D721Med (cell line): ENCODE data around the gene LRRIQ1.
"Not testable (repeated sequence)": the region's sequence is repeated elsewhere in the genome, so short reads cannot be mapped to it uniquely, and the experiment has no call there.

Experiments
- DNase-seq: peaks from one replicate; pipeline ENCODE4 v3.0.0; 2011; ENCODE audit warnings: low spot score; ENCODE audit not compliant: insufficient read length
- FAIRE-seq: peaks from 2 replicates; lab custom pipeline; 2011; peaks lifted over from hg19 to GRCh38; lab: Jason Lieb, UNC
- CTCF ChIP-seq: IDR thresholded peaks from 2 replicates; pipeline ENCODE4 v1.5.1; 2012; ENCODE audit warnings: mild to moderate bottlenecking, control low read depth; ENCODE audit not compliant: insufficient read depth; ENCODE audit errors: missing control alignments

Gene LRRIQ1

GRCh38 chr12:85186236-85186635 is 150.1 kb downstream of the LRRIQ1 start:
- DNase-seq: no peak
- no peak for TF ChIP-seq CTCF
- no peak for FAIRE-seq

DNA sequence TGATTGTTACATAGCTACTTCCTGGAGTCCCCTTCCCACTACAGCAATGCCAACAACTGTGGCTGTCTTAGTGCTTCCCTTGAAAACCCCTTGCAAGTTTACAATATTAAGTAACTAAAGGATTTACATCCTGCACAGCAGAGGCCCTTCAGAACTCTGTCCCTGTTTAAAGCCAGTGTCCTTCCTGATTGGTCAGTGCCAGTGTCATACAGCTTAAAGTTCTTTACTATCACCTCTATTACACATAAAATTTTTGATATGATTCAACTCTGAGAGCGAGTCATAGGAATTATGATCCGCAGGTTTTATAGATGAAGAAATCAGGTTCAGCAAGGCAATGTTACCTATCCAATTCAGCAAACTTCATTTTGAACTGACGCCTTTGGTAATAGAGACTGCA is 152.5 kb downstream of the LRRIQ1 start:
- no peak for TF ChIP-seq CTCF
- no peak for DNase-seq
- FAIRE-seq: no peak

DNA sequence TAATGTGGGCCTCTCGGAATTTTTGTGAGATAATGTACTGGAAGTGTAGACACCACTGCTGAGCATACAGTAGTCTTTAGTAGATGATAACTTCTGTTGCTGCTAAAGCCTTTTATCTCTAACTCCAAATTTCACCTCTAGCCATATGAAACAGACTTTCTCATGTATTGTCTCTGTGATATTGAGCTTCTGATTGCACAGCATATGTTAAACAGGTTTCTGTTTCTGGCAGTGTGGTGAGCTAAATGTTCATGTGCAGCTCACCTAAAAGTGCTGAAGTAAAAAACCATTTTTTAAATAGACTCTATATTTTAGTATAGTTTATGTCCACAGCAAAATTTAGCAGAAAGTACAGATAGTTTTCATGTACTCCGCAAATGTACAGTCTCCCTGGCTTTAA is 154.6 kb downstream of the LRRIQ1 start:
- DNase-seq (no peak), FAIRE-seq (no peak)
- no peak for TF ChIP-seq CTCF

- not testable (repeated sequence) for FAIRE-seq, DNase-seq
Measured at GRCh38 chr12:85203809-85204208, 167.7 kb downstream of the LRRIQ1 start.

DNA sequence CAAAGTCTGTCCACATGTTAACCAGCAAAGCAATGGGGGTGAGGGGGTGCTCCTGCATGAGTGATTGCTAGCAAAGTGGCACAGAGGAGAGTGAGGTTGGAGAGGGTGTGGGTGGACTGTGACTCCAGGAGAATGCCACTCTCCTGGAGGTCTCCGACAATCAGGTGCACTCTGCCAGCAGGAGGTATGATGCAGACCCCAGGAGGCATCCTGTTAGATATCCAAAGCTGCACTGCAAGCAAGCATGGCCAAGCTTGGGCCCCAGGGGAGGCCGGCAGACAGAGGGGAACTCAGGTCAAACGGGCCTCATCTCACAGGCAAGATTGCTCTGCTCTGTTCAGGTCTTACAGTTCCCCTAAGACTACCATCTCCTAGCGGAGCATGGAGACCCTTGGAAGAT is 170.4 kb downstream of the LRRIQ1 start:
- no peak for FAIRE-seq
- no peak for TF ChIP-seq CTCF
- DNase-seq: no peak

DNA sequence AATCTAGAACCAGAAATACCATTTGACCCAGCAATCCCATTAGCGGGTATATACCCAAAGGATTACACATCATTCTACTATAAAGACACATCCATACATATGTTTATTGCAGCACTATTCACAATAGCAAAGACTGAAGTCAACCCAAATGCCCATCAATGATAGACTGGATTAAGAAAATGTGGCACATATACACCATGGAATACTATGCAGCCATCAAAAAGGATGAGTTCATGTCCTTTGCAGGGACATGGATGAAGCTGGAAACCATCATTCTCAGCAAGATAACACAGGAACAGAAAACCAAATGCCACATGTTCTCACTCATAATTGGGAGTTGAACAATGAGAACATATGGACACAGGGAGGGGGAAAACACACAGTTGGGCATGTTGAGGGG is 188.2 kb downstream of the LRRIQ1 start:
- DNase-seq: not testable (repeated sequence)

GRCh38 chr12:85225501-85225900 is 189.3 kb downstream of the LRRIQ1 start:
- FAIRE-seq (no peak), DNase-seq (no peak)
- no peak for TF ChIP-seq CTCF

More for the DNA sequence above, 188.2 kb downstream of the LRRIQ1 start:
- FAIRE-seq: not testable (repeated sequence)

DNA sequence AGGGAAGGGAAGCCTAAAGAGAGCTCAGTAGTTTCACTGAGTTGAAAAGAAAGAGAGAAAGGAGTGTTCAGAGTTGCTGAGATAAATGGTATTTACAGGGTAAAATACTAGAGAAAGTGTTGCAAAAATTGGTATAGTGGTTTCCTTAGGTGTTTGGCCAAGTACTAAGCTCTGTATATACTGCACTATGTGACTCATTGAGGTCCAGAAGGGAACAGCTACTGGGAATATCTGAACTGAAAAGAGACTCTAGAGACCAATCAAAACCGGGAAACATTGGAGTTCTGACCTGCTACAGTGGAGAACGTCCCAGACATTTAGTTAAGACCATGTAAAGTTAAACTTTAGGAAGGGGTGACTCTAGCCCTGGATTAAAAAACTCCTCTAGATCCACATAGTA is 201.2 kb downstream of the LRRIQ1 start:
- no peak for TF ChIP-seq CTCF
- FAIRE-seq: no peak
- DNase-seq: no peak
